ENCODE results near the gene PHTF2.

DNA sequence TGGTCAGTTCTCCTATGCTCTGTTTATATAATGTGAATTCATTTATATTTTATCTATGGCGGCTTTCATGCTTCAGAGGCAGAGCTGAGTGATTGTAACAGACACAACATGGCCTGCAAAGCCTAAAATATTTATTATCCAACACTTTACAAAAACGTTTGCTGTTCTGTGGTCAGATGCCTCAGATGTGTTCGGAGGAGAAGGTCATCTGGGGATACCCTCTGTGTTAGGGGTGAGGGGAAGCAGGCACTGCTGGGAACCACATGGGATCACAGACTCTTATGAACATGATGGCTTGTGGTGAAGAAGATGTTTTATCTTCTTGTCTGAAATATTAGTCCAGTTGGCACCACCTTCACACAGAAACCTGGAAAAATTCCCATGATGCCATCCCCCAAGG lies 203.4 kb downstream of the PHTF2 start:
- TF ChIP-seq, protein P1, sequence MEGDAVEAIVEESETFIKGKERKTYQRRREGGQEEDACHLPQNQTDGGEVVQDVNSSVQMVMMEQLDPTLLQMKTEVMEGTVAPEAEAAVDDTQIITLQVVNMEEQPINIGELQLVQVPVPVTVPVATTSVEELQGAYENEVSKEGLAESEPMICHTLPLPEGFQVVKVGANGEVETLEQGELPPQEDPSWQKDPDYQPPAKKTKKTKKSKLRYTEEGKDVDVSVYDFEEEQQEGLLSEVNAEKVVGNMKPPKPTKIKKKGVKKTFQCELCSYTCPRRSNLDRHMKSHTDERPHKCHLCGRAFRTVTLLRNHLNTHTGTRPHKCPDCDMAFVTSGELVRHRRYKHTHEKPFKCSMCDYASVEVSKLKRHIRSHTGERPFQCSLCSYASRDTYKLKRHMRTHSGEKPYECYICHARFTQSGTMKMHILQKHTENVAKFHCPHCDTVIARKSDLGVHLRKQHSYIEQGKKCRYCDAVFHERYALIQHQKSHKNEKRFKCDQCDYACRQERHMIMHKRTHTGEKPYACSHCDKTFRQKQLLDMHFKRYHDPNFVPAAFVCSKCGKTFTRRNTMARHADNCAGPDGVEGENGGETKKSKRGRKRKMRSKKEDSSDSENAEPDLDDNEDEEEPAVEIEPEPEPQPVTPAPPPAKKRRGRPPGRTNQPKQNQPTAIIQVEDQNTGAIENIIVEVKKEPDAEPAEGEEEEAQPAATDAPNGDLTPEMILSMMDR (optimal IDR thresholded peaks at IDR 0.05 in 1 of 3, IDR thresholded peaks at IDR 0.05 in 1 of 3, conservative IDR thresholded peaks at IDR 0.05 in 1 of 3; ENCODE audit: extremely low read depth in 1 of 3, insufficient read depth in 2 of 3, low read length in 3 of 3) = no peak
- no peak for TF ChIP-seq EZH2 (IDR thresholded peaks at IDR 0.05; ENCODE audit: low read length)
